ENCODE results near the gene CALD1.
"Not testable (repeated sequence)": the region's sequence is repeated elsewhere in the genome, so short reads cannot be mapped to it uniquely, and the experiment has no call there.

CALD1 gene

GRCh38 chr7:134962270-134962780 is 182.9 kb downstream of the CALD1 start:
- no peak for DNase-seq

- DNase-seq, result no peak
Measured at GRCh38 chr7:134963036-134963435, 183.6 kb downstream of the CALD1 start.

DNA sequence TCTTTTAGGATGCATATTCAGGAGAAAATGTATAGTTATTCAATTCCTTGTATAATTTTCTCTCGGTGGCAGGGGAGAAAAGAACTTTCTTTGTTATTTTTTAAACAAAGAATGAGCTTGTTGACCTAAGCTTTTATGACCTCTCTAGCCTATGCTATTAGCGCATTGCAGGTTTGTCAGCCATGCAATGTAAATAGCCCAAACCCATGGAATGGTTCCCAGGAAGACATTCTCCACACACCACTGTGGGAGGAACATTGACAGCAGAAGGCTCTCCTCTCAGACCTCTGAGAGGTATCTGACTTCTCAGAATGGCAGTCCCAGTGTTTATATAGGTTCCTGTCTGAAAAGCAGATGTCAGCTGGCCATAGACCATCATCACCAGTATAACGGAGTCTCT is 187.3 kb downstream of the CALD1 start:
- DNase-seq, result peak; percentile 43

DNA sequence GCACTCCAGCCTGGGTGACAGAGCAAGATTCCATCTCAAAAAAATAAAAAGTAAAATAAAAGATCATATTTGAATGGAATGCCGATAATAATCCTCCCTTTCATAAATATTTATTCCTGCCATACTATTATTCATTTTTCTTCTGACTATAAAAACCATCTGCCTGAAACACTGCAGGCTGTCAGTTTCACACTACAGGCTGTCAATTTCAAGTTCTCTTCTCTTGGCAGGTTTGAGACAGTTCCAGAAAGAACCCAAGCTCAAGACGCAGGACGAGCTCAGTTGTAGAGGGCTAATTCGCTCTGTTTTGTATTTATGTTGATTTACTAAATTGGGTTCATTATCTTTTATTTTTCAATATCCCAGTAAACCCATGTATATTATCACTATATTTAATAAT is 188.7 kb downstream of the CALD1 start:
- no peak for DNase-seq

GRCh38 chr7:134981645-134982044 is 202.2 kb downstream of the CALD1 start:
- DNase-seq, result not testable (repeated sequence)

DNA sequence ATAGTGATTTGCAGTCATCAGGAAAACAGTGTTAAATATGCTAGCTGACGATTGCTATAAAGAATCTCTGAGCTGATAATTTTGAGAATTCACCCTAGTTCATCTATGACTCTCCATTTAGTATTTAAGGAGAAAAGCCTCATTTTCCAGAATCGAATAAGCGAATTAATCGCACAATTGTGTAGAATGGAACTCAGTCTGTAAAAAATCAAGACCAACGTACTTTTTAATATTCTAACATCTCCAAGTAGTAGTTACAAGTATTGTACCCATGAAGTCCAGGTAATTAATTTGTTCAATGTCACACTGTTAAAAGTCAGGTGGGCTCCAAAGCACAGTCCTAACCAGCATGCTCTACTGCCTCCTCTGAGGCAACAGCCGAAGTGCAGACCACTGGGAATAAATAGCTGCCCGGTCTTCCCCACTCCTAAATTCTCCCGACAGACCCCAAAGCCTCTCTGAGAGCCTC is 206.5 kb downstream of the CALD1 start:
- DNase-seq, result no peak

DNA sequence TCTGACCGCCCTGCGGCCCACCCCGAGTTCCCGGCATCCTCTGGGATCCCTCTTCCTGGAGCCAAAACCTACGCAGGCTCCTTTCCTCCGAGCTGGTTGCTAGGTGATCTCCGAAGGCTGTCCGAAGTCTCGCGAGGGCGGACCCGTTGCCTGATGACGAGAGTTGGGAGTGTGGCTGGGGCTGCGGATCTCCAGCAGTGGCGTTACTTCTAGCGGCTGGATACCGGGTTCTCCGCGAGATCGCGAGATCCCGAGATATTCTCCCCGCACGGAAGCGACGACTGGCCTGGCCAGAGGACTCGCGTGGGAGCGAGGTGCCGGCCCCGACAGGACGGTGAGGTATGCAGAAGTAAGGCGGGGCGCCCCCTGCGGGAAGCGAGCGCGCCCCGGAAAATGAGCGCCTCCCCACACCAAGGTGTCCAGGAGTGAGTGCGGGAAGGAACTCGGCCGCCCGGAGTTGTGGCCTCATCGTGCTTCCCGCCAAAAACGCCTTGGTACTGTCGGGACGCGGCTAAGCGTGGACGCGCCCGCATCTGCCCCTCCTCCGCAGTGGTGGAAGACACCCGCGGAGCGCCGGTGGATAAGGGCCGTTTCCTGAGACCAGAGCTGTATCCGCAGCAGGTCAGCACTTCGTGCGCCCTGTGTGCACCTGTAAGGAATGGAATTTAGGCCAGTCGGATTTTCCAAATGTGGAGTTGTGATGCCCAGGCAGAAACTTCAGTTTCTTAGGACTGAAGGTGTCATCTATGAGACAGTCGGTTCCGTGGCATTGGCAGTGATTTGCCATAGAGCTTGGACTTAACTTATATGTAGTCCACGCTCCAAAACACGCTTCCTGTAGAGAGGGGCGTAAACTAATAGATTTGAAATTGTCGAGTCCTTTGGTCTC is 207.2 kb downstream of the CALD1 start, which contains the start of gene AGBL3:
Gene AGBL3, plus strand, starts transcription at position 146 of the 889 bp plus-strand sequence. CDS start 1,426 bp downstream, outside the sequence.
- peak; percentile 93 for DNase-seq

- DNase-seq, result no peak
Measured at GRCh38 chr7:134988161-134988560, 208.7 kb downstream of the CALD1 start.

DNA sequence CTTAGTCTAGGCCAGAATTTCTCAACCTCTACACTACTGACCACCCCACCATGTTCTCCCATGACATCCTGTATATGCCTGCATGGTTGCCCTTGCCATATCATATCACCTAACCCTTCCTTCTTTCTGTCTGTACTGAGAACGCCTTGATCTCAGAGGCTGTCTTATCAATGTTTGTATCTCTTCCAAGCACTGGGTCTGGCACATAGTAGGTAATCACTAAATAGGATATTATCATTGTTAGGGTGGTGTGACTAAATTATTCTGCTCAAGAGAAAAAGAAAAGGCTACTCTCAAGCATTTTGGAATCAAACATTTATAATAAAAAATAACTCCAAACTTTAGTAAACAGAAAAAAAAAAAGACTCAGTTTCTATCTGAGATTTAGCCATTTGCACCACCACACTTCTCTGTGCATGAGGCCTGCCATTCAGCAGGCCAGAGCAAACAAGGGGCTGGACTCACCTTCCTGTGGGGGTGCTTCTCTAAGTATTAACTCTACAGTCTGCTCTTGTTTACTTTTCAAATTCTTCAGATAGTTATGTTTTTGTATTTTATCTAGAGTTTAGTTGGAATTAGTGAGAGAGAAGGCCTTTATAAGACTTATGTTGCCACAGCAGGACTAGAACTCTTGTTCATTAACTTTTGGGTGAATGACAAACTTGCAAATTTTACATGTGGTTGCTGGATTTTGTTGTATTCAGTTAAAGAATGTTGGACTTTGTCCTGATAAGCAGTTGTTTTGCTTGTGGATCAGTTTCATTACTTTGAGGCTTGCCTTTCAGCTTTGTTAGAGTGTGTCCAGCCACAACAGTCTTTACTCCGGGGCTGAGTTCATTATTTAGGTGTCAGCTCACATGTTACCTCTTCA is 212.3 kb downstream of the CALD1 start:
- no peak for DNase-seq

DNA sequence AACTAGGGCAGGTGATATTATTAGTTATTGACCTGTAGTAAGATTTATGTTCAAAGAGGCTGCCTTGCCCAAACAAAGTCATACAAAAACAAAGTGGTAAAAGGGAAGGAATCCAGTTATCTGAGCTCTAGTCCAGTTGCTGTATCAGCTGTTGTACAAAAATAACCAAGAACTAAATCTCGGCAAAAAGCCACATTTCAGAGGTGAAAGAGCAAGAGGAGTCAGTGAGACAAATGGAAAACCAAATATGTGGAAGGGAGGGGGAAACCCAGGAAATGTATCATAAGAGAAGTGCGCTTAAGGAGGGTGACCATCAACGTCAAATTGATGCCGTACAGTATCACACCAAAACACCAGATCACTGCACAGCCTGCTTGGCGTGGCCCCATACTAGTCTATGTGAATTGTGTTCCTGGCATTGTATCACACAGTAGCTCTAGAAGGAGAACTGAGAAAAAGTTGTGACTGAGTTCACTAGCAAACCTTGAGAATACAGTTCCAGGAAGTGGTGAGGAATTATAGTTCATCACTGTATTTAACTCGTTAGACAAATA is 213.3 kb downstream of the CALD1 start:
- no peak for DNase-seq

DNA sequence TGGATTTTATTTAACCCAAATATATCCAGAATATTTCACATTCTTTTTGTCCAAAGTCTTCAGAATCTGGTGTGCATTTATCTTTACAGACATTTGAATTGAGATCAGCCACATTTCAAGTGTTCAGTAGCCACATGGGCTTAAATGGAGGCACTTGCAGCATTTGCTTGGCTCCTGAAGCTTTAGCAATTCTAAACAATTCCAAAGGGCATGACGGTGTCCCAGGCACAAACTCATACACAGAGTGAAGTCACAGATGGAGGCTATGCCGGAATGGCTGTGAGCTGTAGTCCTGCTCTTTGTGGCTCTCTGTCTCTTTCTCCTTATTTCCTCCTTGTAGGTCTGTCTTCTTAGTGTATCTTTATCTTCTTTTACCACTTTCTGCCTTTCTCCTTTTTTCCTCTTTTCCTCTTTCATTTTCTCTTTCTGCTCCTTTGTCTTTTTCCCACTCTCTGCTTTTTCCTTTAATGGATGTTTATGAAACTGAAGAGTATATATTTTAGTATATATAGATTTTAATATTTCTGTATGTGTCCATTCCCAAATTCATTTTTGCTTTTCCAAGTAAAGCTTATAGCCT is 214.5 kb downstream of the CALD1 start:
- DNase-seq, result no peak

- no peak for DNase-seq
Measured at GRCh38 chr7:134995239-134996096, 216.0 kb downstream of the CALD1 start.

DNA sequence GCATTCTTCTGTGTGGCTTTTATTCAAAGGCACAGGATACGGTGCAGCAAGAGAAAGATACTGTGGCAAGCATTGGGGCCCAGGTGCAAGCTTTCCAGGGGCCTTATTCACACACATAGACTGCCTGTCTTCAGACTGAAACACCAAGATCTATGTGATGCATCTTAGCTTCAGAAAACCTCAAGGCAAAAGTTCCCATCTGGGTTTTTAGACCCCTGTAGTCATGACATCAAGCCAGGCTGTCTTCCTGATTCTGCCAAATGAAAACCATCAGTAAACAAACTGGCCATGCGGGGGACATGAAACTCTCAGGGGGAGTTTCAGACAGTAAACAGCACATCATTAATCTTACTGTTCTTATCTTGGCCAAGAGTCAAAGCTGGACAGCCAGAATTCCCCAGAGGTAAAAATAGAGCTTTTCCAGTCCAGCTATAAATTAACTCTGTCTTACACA is 216.7 kb downstream of the CALD1 start:
- no peak for DNase-seq

DNA sequence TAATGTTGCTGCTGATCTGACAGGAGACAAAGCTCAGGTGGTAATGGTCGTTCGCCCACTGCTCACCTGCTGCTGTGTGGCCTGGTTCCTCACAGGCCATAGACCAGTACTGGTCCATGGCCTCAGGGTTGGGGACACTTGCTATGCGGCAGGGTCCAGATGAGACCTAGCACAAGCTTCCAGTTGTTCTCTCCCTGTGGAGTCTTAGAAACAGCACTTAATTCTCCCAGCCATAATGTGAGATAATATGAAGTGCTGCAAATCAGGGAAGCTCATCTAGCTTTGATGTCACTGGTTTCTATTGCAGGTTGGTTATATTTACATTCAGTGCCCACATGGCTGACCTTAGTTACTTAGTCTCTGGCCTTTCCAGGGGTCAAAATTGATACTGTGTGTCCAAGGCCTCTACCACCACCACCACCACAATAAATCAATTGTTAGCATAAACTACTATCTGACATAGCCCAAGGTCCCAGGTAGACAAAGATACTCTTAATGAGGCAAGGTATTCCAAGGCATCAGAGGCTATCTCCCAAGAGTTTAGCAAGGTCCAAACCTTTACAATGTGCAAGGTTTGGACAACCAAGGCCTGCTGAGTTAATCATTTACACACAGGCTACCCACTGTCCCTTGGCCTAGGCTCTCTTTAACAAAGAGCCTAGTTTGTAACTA is 217.9 kb downstream of the CALD1 start:
- no peak for DNase-seq

DNA sequence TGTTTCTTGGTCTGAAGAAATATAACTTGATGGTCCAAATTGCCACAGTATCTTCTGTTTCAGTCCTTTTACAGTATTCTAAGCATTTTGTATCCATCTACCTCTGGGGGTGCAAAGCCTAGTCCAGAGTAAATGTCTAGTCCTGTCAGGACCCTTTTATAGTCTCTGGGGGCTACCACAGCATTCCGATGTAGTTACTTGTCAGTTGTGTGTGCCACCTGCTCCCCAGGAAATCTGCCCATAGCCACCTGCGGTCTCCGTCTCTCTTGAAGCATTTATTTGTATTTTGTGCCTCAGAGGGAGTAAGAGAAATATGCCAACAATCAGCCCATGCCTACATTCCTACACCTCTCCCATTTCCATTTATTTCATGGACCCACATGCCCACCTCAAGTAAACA is 219.7 kb downstream of the CALD1 start:
- DNase-seq, result no peak

- DNase-seq, result no peak
Measured at GRCh38 chr7:135001390-135002165, 222.1 kb downstream of the CALD1 start.

GRCh38 chr7:135012229-135012628 is 232.8 kb downstream of the CALD1 start:
- DNase-seq, result no peak
